ENCODE data around the gene GRM8. TPM values are rescaled to one million over a fixed set of nuclear protein-coding genes. Genes with fewer than 3 reads are reported as not detected.
A peak's percentile ranks its signal among the peaks of the same experiment; 100 is the strongest.

GRM8 gene
- total and polyA plus RNA-seq, 4 donors: 0.28 to 4.9 (median 2.8) TPM

DNA sequence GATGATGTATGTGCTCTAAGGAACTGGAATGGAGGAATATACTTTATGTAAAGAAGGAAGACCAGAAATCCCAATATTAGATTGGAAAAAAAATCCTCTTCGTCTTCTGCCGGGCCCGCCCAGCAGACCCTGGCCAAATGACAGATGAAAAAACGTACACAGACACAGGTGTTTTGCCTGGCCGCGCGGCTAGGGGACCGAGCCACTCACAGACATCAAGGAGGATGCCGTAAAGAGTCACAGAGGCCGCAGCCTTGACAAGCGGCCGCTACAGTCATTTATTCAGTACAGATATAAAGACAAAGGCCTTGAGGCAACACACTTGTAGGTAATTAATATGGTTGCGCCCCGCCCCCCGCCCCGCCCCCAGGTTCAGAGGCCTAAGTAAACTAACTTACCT lies 594.1 kb downstream of the GRM8 start:
- Histone ChIP-seq H3K9me3 (ENCODE audit: control insufficient read depth in 4 of 4, low read length in 3 of 4) (no peaks in the 10 kb centered on the region), H3K4me3 (ENCODE audit: low read depth in 1 of 3, low read length in 3 of 3) (no peak overlapping the region), H3K36me3 (ENCODE audit: control insufficient read depth in 4 of 4, insufficient read depth in 3 of 4, low read depth in 1 of 4, low read length in 3 of 4) (no peaks in the 10 kb centered on the region), H3K4me1 (ENCODE audit: control insufficient read depth in 4 of 4, insufficient read depth in 4 of 4, low read length in 3 of 4) (no peaks in the 10 kb centered on the region), H3K27me3 (ENCODE audit: control insufficient read depth in 4 of 4, insufficient read depth in 4 of 4, low read length in 3 of 4) (no peaks in the 10 kb centered on the region), H3K27ac (ENCODE audit: low read depth in 1 of 2, low read length in 2 of 2) (no peak overlapping the region), H3K9ac (ENCODE audit: low read depth in 1 of 2, low read length in 2 of 2) (no peak overlapping the region)
- DNase-seq (ENCODE audit: low spot score): no peak
- TF ChIP-seq, protein P1, sequence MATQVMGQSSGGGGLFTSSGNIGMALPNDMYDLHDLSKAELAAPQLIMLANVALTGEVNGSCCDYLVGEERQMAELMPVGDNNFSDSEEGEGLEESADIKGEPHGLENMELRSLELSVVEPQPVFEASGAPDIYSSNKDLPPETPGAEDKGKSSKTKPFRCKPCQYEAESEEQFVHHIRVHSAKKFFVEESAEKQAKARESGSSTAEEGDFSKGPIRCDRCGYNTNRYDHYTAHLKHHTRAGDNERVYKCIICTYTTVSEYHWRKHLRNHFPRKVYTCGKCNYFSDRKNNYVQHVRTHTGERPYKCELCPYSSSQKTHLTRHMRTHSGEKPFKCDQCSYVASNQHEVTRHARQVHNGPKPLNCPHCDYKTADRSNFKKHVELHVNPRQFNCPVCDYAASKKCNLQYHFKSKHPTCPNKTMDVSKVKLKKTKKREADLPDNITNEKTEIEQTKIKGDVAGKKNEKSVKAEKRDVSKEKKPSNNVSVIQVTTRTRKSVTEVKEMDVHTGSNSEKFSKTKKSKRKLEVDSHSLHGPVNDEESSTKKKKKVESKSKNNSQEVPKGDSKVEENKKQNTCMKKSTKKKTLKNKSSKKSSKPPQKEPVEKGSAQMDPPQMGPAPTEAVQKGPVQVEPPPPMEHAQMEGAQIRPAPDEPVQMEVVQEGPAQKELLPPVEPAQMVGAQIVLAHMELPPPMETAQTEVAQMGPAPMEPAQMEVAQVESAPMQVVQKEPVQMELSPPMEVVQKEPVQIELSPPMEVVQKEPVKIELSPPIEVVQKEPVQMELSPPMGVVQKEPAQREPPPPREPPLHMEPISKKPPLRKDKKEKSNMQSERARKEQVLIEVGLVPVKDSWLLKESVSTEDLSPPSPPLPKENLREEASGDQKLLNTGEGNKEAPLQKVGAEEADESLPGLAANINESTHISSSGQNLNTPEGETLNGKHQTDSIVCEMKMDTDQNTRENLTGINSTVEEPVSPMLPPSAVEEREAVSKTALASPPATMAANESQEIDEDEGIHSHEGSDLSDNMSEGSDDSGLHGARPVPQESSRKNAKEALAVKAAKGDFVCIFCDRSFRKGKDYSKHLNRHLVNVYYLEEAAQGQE (IDR thresholded peaks at IDR 0.05): no peak
- TF ChIP-seq EGR1 (IDR thresholded peaks at IDR 0.05; ENCODE audit: low read depth in 2 of 2): no peak
- TF ChIP-seq, protein P2, sequence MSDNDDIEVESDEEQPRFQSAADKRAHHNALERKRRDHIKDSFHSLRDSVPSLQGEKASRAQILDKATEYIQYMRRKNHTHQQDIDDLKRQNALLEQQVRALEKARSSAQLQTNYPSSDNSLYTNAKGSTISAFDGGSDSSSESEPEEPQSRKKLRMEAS (IDR thresholded peaks at IDR 0.05): no peak
- no peak for TF ChIP-seq NR2F2 (IDR thresholded peaks at IDR 0.05)
- TF ChIP-seq RAD21 (IDR thresholded peaks at IDR 0.05): no peak
- TF ChIP-seq JUND (IDR thresholded peaks at IDR 0.05): no peak
- TF ChIP-seq, protein P3, sequence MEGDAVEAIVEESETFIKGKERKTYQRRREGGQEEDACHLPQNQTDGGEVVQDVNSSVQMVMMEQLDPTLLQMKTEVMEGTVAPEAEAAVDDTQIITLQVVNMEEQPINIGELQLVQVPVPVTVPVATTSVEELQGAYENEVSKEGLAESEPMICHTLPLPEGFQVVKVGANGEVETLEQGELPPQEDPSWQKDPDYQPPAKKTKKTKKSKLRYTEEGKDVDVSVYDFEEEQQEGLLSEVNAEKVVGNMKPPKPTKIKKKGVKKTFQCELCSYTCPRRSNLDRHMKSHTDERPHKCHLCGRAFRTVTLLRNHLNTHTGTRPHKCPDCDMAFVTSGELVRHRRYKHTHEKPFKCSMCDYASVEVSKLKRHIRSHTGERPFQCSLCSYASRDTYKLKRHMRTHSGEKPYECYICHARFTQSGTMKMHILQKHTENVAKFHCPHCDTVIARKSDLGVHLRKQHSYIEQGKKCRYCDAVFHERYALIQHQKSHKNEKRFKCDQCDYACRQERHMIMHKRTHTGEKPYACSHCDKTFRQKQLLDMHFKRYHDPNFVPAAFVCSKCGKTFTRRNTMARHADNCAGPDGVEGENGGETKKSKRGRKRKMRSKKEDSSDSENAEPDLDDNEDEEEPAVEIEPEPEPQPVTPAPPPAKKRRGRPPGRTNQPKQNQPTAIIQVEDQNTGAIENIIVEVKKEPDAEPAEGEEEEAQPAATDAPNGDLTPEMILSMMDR (IDR thresholded peaks at IDR 0.05; ENCODE audit: low read depth, low read length, missing input control): no peak
- no peak for TF ChIP-seq GABPA (IDR thresholded peaks at IDR 0.05 in 1 of 2, conservative IDR thresholded peaks at IDR 0.05 in 1 of 2)
- no peak for TF ChIP-seq RXRA (IDR thresholded peaks at IDR 0.05)
- no peak for TF ChIP-seq HNF4G (IDR thresholded peaks at IDR 0.05)
- TF ChIP-seq, protein P4, sequence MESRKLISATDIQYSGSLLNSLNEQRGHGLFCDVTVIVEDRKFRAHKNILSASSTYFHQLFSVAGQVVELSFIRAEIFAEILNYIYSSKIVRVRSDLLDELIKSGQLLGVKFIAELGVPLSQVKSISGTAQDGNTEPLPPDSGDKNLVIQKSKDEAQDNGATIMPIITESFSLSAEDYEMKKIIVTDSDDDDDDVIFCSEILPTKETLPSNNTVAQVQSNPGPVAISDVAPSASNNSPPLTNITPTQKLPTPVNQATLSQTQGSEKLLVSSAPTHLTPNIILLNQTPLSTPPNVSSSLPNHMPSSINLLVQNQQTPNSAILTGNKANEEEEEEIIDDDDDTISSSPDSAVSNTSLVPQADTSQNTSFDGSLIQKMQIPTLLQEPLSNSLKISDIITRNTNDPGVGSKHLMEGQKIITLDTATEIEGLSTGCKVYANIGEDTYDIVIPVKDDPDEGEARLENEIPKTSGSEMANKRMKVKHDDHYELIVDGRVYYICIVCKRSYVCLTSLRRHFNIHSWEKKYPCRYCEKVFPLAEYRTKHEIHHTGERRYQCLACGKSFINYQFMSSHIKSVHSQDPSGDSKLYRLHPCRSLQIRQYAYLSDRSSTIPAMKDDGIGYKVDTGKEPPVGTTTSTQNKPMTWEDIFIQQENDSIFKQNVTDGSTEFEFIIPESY (IDR thresholded peaks at IDR 0.05): no peak
- no peak for TF ChIP-seq FOXA1 (IDR thresholded peaks at IDR 0.05)
- no peak for TF ChIP-seq TAF1 (conservative IDR thresholded peaks at IDR 0.05)
- TF ChIP-seq HNF4A (conservative IDR thresholded peaks at IDR 0.05): no peak
- WGBS: 92% methylated on average over 16 of the region's 16 CpGs

DNA sequence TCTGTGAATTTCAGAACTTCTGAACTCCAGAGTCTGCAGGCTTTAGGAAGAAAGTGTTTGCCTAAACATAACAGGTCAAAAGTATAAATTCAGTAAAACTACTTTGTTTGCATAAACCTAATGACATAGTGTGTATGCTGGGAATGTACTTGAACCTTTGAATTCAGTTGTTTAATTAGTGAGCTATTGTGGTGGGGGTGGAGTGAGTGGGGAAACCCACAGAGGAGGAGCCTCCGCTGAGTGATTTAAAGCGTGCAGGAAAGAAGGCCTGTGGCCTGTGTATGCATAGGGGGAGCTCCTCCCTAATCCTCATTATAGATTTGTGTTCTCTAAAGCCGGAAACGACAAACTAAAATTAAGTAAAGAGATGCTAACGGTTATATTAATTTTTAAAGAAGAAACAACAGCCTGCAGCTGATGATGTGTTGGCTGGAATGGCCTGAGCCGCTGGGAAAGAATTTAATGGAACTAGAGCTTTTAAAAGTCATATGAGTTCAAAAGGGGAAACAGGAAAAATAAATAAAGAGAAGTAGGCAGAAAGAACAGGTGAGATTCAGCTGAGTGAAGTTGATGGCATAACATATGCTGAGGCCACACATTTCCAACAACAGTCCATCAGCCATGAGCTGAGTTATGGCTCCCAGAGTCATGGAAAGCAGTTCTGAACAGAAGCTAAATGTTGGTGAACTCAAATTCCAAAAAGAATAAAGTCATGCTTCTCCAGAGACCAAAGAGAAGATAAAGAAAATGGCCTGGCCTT lies 595.0 kb downstream of the GRM8 start:
- H3K27ac ChIP-seq (ENCODE audit: low read depth in 1 of 2, low read length in 2 of 2): no peak overlapping the region
- no peaks in the 10 kb centered on the region for H3K36me3 ChIP-seq (ENCODE audit: control insufficient read depth in 4 of 4, insufficient read depth in 3 of 4, low read depth in 1 of 4, low read length in 3 of 4)
- WGBS: 57% methylated on average over 6 of the region's 6 CpGs
- DNase-seq (ENCODE audit: low spot score): no peak
- H3K27me3 ChIP-seq (ENCODE audit: control insufficient read depth in 4 of 4, insufficient read depth in 4 of 4, low read length in 3 of 4): no peaks in the 10 kb centered on the region
- TF ChIP-seq HNF4A (conservative IDR thresholded peaks at IDR 0.05): peak in 1 of 2 donors; percentile 31
- no peak for TF ChIP-seq YY1 (IDR thresholded peaks at IDR 0.05)
- peak in 1 of 2 donors; percentile 7 for TF ChIP-seq RAD21 (IDR thresholded peaks at IDR 0.05)
- TF ChIP-seq RXRA (IDR thresholded peaks at IDR 0.05): peak in 1 of 2 donors; percentile 9
- H3K9ac ChIP-seq (ENCODE audit: low read depth in 1 of 2, low read length in 2 of 2): no peak overlapping the region
- no peaks in the 10 kb centered on the region for H3K9me3 ChIP-seq (ENCODE audit: control insufficient read depth in 4 of 4, low read length in 3 of 4)
- H3K4me1 ChIP-seq (ENCODE audit: control insufficient read depth in 4 of 4, insufficient read depth in 4 of 4, low read length in 3 of 4): no peaks in the 10 kb centered on the region
- no peak overlapping the region for H3K4me3 ChIP-seq (ENCODE audit: low read depth in 1 of 3, low read length in 3 of 3)
